Left renal cortex interstitium (tissue), 4 donors: ENCODE data around the gene MAGI1. TPM values are rescaled to one million over a fixed set of nuclear protein-coding genes. Genes with fewer than 3 reads are reported as not detected.

Experiments used
- DNase-seq, 4 donors: peaks; one replicate each; pipeline ENCODE4 v3.0.0-alpha.2; 2013; ENCODE audit warnings: low read depth in 4 of 4, low spot score in 2 of 4, missing footprints in 1 of 4
- polyA plus RNA-seq, 4 donors: library from polyadenylated mRNA; unstranded; fragments of 120-200 nt; gene quantifications; one replicate each; pipeline ENCODE4 v1.2.1, GENCODE V29; 2013; ENCODE audit not compliant: insufficient read length in 4 of 4

Gene MAGI1
- polyA plus RNA-seq, 4 donors = 26.2 to 34.5 (median 28.6) TPM

DNA sequence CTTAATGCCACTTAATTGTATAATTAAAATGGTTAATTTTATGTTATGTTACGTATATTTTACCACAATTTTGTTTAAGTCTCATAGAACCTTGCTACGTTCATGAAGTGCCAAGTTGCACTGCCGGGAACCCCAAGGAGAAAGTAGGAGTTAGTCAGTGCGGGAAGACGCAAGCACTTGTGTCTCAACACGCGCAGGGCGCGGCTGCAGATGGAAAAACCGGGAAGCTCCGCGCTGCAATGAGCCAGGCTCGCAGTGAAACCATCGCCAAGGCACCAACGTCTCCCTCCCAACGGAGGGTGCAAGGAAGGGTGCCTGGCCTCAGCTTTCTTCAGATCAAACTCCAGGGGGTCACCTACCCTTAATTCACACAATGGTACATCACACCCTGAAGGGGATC is 21.6 kb downstream of the MAGI1 start:
- DNase-seq = no peak

DNA sequence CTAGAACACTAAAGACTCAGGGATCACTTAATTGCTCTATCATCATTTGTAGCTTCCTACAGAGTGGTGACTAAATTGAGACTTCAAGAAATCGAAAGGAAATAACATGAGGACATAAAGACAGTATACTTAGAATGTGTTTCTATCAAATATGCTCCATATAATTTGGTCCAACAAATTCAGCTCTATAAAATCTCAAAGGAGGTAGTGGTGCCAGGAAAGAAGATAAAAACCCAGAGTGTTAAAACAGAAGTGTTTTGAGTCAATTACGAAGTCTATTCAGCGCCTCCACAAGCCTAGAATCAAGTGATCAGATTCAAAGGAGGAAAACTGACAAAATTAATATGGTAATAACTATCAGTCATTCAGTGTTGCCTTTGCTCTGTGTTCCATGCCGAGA is 22.9 kb downstream of the MAGI1 start:
- no peak for DNase-seq

DNA sequence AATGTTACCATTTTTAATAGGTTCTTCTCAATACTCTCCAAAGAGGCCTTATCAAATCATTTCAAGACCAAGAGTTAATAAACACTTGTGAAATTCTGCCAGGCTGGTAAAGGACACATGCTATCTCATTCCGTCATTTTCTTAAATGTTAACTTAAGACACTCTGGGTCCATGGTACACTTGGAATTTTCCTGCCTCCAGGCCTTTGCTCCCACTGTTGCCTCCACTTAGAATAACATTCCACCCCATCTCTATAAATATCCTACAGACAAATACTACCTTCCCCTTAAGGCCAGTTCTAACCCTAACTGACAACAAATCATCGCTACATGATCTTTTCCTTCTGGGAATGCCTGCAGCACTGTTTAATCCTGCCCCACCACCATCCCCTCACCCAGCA is 24.1 kb downstream of the MAGI1 start:
- DNase-seq = no peak

DNA sequence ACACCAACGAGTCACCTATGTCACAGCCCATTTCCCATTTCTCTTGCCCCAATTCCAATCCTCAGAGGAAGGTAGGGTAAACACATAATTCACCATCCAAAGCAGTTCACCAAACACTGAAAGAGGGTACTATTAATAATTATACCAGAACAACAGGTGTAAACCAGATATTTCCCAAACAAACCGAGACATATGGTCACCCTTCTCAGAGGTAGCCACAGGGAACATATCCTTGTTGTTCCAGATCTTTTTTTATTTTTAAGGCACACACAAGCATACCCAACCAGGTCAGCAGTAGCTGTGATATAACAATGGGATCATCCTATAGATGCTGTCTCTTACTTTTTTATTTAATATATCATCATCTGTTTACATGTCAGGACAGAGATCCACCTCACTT is 24.7 kb downstream of the MAGI1 start:
- no peak for DNase-seq

DNA sequence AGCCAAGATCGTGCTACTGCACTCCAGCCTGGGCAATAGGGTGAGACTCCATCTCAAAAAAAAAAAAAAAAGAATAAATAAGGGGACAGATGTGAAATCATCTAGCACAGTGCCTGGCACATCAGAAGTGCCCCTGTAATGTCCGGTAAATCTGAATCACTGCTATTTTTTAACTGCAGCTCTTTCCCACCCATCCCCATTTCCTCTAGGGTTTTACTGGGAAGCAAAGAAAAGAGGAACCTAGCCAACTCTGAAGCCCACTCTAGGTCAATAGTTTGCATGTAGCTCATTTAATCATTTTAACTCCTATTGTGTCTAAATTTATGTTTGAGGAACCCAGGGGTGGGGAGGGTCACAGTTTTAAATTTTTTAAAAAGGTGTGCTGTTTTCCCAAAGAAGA is 26.0 kb downstream of the MAGI1 start:
- DNase-seq = no peak

DNA sequence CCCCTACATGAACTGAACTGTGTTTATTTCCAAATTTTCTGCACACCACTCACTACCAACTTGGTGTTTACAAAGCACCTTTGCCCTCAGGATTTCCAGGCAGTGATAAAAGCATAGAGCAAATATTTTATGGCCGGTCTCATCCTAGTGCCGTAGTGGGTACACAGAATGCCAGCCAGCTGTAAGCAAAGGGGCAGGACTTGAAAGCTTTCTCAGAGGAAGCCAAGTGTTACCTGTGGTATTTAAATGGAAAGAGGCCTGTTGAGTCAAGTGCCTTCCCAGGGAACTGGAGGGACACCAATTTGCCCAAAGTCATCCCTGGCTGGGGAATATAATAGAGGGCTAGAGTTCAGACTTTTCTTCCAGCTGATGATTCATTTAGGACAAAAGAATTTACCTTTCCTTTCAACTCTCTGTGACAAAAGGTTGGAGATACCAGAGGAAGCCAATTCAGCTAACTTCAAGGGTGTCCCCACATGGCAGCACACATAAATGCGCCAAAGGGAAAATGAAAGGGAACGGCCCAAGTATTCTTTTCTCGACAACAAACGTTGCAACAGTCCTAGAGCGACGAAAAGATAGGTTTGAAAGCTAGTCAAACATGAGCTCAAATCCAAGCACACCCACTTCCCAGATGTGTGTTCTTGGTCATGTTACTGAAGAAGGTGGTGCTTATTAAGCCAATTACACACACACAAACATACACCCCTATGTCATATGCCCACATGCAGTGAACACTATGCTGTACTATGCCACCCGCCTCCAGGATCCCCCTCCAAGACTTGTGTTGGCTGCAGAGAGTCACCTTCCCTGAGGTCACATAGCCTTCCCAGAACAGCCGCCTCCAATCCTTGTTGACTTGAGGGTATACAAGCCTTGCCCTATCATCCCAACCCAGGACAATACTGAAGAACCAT is 27.7 kb downstream of the MAGI1 start:
- DNase-seq = no peak

DNA sequence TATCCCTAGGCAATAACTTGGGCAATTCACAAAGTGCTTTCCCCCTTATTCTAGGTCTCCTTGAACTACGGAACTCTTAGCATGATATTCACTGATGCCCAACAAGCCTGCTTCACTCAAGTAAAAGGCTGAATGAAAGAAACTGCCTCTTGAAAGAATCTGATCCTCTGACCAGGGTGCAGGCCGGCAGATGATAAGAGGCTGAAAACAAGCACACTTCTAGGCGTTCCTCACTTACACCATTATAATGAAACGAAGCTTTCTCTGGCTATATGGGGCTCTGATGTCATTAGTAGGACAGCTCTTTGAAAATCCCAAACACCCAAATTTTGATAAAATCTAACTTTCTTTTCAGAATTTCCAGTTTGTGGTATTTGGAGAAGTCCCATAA is 28.4 kb downstream of the MAGI1 start:
- no peak for DNase-seq

DNA sequence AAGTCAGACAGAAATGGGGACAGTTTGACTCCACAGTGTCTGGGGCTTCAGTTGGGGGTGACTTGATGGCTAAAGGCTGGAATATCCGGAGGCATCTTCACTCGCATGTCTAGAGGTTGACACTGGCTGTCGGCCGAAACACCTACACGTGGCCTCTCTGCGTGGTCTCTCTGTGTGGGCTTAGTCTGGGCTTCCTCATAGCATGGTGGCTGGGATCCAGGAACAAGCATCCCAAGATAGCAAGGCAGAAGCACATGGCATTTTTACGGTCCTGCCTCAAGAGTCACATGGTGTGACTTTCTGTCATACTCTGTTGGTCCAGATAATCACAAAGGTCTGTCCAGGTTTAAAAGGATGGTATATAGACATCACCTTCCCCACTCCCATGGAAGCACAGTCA is 34.5 kb downstream of the MAGI1 start:
- DNase-seq = no peak

DNA sequence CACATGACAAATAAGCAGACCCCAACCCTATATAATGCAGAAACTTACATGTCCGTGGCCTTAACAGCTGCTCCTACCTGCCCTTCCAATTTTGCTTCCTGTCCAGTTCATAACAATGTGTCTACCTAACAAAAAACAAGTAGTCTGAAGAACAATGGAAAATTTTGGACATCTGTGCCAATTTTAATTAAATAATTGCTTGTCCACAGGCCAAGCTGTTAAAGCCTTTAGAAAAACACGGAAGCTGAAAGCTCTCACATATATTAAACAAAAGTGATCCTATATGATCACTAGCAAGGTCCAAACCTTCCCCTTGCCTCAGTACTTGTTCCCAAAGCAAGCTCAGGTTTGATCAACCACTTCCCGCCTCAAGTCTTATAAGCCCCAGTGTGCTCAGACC is 37.1 kb downstream of the MAGI1 start:
- DNase-seq = no peak

DNA sequence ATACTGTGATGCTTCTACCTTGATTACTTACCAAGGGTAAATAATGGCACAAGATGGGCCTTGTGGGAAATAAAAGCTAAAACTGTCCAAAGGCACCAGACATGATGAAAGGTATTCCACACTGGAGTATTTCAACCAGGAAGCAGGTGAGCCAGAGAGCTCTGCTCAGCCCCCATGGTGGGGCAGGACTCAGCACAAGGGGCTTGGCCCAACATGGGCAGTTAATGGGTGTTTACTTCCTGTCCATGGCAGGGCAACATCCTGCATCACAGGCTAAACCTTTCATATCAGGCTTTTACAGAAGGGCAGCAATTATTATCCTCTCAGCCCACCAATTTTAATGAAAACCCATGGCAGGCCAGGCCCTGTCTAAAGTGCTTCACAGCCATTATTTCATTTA is 38.2 kb downstream of the MAGI1 start:
- DNase-seq = no peak

DNA sequence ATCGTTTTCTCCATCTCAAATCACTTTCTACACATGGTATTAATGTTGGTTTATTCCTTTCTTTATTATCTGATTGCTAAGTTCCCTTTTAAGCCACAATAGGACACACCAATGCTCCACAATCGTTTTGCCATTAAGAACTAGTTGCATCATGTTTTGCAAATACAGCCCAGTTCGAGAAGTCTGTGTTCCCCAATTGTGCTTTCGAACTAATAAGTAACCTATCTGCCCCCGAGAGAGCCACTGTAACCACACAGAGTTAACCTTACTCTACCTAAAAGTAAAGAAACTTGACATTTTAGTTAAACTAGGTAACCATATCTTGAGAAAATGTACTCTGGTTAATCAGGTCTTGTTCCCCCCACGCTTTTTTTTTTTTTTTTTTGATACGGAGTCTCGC is 39.1 kb downstream of the MAGI1 start:
- DNase-seq = no peak

DNA sequence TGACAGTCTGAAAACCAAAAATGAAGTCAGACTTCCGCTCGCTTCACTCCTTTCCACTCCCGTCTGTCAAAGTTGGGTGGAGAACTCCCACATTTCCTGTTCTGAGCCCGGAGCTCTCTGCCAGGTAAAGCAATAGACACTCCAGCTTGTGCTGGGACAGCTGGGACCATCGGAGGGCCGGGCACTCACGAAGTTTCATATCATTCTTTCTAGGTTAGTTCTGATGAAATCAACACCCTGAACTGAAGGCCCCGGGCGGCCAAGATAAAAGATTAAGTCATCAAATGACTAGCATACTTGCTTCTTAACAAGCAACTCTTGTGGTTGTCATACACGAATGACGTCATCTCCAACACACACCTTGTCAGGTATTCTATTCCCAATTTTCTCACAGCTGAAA is 42.1 kb downstream of the MAGI1 start:
- no peak for DNase-seq

DNA sequence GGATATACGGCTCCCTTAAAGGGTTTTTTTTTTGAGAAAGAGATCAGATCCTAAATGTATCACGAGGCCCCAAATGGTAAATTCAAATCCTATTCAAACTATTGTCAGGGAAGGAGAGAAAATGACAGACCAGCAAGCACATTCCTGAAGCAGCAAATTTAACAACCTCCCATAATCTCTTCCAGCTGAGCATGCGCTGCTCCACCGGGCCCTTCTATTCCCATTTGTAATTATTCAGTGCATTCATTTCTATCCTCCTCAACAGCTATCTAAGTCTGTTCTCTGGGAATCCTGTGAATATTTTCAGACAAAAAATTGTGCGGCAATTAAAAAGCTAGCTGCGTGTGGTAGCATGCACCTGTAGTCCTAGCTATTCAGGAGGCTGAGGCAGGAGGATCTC is 43.2 kb downstream of the MAGI1 start:
- no peak for DNase-seq

DNA sequence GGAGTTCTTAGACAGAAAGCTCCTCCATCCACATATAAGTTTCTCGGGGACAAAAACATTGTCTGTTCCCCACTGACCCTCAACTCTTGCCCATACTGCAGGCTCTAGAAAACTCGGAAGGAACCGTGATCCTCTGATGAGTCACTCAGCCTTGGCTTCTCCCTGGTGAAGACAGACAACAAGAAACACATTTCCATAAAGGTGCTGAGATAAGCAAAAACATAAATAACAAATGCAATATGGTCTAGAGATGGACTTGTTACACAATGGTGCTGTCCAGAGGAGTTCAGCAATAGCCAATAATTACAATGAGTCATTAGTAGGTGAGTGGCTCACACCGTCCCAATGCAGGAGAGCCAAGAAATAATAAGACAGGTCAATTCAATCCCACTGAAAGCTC is 43.7 kb downstream of the MAGI1 start:
- no peak for DNase-seq

DNA sequence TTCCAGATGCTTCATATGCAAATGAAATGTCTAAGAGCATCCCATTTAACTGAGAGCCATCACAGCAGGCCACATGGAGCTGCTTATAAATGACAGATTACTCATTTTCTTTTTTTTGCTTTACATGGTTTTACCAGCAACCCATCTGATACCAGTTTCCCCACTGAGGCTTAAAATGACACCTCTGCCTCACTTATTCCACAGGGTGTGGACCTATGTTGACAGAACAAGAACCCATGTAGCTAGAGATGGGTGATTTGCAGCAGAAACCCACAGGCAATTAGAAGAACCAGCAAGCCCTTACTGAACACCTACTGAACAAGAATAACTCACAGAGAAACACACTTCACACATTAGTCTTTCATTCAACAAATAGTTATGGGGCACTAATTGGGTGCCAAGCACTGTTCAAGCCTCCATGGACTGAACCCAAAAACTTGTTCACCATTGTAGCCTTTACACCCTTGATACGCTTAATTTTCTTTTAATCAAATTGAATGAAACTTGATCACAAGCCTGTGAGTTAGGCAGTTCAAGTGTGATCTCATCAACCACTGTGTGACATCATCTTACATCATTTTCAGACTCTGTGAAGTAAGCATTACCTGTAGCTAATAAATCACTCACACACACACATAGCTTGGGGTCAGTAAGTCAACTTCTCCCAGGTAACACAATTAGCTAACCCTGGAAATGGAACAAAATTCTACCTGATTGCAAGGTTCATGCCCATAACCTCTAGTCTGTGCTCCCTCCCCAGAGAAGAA is 45.4 kb downstream of the MAGI1 start:
- no peak for DNase-seq

DNA sequence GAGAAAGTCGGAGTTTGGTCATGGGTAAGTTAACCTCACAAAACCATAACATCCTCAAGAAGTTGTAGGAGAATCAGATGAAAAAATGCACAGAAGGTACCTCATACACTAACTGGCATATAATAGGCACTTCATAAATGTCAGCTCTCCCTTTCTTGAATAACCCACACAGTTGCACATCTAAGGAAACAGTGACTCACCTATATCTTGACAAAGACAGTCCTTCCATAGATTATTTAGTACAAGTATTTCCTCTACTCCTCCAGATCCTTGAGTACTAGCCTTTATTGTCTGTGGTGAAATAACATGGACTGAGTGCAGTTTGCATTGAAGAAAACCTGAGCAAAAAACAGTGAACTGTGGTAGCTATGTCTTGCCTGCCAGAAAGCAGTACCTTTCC is 46.6 kb downstream of the MAGI1 start:
- DNase-seq = no peak

DNA sequence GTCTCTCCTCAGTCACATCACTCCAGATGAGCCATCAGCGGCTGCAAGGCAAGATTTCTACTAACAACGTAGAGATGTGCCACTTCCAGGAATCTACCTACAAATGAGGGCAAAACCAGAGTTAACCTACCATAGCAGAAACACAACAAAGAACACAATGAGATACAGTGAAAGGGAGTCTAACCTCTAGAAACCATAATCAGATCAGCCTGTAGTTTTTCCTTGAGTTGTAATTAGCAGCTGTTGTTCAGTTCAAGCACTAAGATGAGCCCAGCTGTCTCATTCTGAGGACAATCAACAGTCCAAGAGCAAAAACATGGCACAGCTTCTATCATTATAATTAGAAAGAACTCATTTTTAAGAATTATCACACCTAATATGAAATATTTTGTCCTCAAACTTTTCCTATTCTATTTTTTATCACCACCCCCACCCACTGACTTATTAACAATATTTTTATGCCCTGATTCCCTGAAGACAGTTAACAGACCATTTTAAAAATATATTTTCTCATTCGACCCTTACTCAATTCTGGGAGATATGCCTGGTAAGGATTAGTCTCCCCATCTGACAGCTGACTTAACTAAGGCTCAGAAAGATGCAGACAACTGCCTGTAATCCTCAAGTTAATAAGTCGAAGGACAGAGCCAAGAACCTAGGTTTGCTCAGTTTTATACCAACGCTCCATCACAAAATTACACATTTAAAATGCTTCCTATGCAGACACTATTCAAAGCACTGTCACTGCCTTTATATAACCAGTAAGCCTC is 50.1 kb downstream of the MAGI1 start:
- no peak for DNase-seq

DNA sequence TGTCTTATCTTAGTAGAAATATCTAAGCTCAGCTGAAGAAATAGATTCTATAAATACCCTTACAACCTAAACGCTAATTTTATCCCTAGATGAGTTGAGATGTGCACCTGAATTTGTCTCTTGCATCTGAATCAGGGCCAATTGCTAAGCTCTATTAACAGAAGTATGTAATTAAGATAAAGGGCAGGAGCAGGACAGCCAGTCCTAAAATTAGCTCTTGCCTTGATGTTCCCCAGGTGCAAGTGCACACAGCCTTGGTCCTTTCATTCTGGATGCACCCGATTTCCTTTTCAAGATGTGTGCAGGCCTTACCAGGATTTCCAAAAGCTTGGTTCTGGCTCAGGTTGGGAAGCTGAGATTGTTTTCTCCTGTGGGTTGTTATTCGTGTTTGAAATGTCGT is 52.4 kb downstream of the MAGI1 start:
- no peak for DNase-seq

DNA sequence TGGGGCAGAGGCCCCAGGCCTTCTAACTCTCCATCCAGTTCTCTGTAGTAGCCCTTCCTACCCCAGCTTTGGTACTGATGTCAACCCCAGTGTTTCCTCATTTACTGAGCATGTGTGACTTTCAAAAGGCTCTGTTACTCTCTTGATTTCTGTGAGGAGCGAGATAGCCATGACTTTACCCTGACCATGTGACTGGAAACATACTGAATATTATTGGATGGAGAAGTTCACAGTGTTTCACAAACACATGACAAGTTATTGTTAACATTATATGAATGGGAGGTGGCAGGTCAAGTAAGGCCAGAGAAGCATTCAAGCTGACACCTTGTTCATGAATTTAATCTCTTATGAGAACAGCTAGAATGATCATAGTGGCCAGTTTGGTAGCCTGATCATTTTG is 53.7 kb downstream of the MAGI1 start:
- no peak for DNase-seq

DNA sequence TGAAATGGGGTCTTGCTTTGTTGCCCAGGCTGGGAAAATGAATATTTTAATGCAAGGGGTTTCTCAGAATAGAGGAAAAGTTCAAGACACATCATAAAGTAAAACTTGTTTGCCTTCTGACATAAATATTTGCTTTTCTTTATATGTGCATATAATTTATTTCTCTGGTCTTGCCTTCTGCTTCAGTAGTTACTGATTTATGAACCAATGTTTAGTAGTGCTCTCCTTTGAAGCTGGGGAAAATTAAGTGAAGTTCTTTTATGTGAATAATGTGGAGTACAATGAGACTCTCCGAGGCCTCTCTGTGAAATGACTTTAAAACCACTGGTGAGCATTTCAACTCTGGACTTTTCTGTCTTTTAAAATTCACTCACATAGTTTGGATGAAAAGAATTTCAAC is 55.6 kb downstream of the MAGI1 start:
- no peak for DNase-seq

DNA sequence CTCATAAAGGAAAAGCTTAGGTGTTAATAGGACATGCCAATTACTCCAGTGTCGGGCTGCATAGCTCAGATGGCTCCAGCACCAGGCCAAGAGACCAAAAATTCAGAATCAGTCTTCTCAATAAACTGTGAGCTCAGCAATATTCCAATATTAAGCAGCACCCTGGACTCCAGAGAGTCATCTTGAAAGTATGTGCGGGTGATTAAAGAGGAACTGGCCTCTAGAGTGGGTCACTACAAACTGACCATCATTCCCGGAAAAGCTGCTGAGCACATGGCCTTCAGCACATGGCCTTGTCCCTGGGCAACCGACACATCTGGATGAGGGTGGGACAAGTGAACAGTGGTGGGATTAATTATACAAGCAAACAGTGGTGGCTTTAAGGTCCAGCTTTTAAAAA is 59.0 kb downstream of the MAGI1 start:
- DNase-seq = no peak
